Measurements from ENCODE around the gene FAM174B. TPM values are rescaled to one million over a fixed set of nuclear protein-coding genes. Genes with fewer than 3 reads are reported as not detected.
A peak's percentile ranks its signal among the peaks of the same experiment; 100 is the strongest.

Gene FAM174B
- total and polyA plus RNA-seq, 5 donors from 2014 or later = 4.1 to 15.1 (median 11.3) TPM

DNA sequence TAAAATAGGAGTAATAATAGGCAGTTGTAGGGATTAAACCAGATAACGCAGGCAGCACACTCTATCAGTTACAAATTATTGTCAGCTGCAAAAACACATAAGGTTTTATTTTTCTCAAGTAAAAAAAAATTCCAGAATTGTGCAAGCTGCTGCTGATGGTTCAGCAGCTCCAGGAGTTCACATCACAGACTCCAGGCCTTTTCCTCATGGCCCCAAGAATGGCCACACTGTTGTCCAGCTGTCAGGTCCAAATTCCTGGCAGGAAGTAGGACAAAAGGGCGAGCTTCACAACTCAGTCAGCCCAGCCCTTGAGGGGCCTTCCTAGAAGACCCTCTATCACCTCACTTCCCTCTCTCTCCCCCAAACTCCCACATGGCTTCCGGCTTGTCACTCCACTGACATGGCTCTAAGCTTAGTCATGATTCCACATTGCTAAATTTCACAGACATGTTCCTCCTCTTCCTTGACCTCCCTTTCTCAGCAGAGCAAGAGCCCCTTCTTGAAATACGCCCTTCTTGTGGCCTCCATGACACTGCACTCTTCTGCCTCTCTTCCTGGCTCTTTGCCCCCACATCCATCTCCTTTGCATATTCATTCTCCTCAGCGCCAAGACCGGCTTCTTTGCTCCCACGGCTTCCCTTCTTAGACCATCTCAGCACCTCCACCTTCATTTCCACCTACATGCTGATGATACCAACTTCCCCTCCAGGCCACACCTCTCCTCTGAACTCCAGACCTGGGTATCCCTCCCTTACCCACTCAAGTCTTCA, 27.4 kb upstream of the FAM174B start:
- no peak for DNase-seq
- H3K4me1 Mint-ChIP-seq = no peaks in the 10 kb centered on the region
- peaks cover 0 to 3% (median 0%) of the 10 kb centered on the region in 7 donors for H3K9me3 Mint-ChIP-seq
- H3K36me3 ChIP-seq (ENCODE audit: control insufficient read depth, insufficient read depth, low read length) = no peaks in the 10 kb centered on the region
- no peak overlapping the region for H3K4me3 ChIP-seq (ENCODE audit: low read depth, low read length)
- H3K4me3 Mint-ChIP-seq = no peak overlapping the region
- H3K27ac ChIP-seq (ENCODE audit: insufficient read depth, low read length, poor library complexity, severe bottlenecking) = no peak overlapping the region
- H3K27me3 Mint-ChIP-seq = peaks cover 10% of the 10 kb centered on the region
- H3K27ac Mint-ChIP-seq = peak overlapping the region in 1 of 3 donors; percentile 61
- peaks cover 3% of the 10 kb centered on the region for H3K27me3 ChIP-seq (ENCODE audit: control insufficient read depth, insufficient read depth, low read length)
- ATAC-seq (ENCODE audit: low read depth in 2 of 2) = no peak
- no peaks in the 10 kb centered on the region for H3K4me1 ChIP-seq (ENCODE audit: control insufficient read depth, insufficient read depth, low read length, poor library complexity, severe bottlenecking)
- H3K36me3 Mint-ChIP-seq = no peaks in the 10 kb centered on the region
- peaks cover 0 to 4% of the 10 kb centered on the region in 2 experiments for H3K9me3 ChIP-seq (ENCODE audit: control insufficient read depth in 2 of 2, low read length in 2 of 2)

DNA sequence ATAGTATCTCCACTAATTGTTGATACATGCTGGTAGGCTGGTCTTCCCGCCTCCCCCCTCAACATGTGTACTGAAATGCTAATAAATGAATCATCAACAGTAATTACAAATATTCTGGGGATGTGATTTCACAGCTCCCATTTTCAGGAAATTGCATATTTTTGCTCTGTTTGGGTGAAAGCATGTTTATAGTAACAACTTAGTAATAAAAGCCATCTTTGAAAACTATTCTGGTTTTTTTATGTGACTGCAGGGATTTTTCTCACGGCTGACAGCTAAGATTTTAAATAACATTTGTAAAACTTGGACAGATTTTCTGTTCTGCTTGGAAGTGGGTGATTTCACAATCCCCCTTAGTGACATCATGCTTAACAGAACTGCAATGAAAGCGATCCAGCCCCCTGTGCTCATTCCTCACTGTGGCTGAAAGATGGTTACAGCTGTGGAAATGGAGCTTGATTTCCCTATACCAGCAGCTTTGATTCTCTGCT, 25.6 kb upstream of the FAM174B start:
- no peak overlapping the region for H3K27ac ChIP-seq (ENCODE audit: insufficient read depth, low read length, poor library complexity, severe bottlenecking)
- DNase-seq = no peak
- no peak overlapping the region for H3K27ac Mint-ChIP-seq
- H3K36me3 Mint-ChIP-seq = no peaks in the 10 kb centered on the region
- H3K27me3 Mint-ChIP-seq = peaks cover 13% of the 10 kb centered on the region
- no peak overlapping the region for H3K4me3 Mint-ChIP-seq
- no peaks in the 10 kb centered on the region for H3K9me3 ChIP-seq (ENCODE audit: control insufficient read depth in 2 of 2, low read length in 2 of 2)
- H3K4me1 Mint-ChIP-seq = no peaks in the 10 kb centered on the region
- H3K9me3 Mint-ChIP-seq = no peaks in the 10 kb centered on the region
- no peaks in the 10 kb centered on the region for H3K36me3 ChIP-seq (ENCODE audit: control insufficient read depth, insufficient read depth, low read length)
- H3K4me1 ChIP-seq (ENCODE audit: control insufficient read depth, insufficient read depth, low read length, poor library complexity, severe bottlenecking) = no peaks in the 10 kb centered on the region
- ATAC-seq (ENCODE audit: low read depth in 2 of 2) = no peak
- peaks cover 4% of the 10 kb centered on the region for H3K27me3 ChIP-seq (ENCODE audit: control insufficient read depth, insufficient read depth, low read length)
- no peak overlapping the region for H3K4me3 ChIP-seq (ENCODE audit: low read depth, low read length)

DNA sequence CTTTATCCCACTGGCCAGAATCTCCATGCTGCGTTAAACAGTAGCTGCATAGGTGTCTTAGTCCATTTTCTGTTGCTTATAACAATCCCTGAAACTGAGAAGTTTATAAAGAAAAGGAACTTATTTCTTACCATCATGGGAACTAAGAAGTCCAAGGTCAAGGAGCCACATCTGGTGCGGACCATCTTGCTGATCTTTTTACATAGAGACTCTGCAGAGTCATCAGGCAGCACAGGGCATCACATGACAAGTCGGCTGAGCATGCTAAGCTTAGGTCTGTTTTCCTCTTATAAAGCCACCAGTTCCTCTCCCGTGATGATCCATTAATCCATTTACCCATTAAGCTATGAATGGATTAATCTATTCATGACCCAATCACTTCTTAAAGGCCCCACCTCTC, 22.4 kb upstream of the FAM174B start:
- Mint-ChIP-seq H3K4me1 (no peaks in the 10 kb centered on the region), H3K36me3 (no peaks in the 10 kb centered on the region), H3K27ac (no peak overlapping the region), H3K27me3 (peaks cover 9% of the 10 kb centered on the region), H3K9me3 (peaks cover 0 to 1% (median 0%) of the 10 kb centered on the region in 7 donors), H3K4me3 (no peak overlapping the region)
- H3K4me1 ChIP-seq (ENCODE audit: control insufficient read depth, insufficient read depth, low read length, poor library complexity, severe bottlenecking) = no peaks in the 10 kb centered on the region
- H3K36me3 ChIP-seq (ENCODE audit: control insufficient read depth, insufficient read depth, low read length) = no peaks in the 10 kb centered on the region
- no peak overlapping the region for H3K4me3 ChIP-seq (ENCODE audit: low read depth, low read length)
- no peak for DNase-seq
- no peaks in the 10 kb centered on the region for H3K9me3 ChIP-seq (ENCODE audit: control insufficient read depth in 2 of 2, low read length in 2 of 2)
- peaks cover 4% of the 10 kb centered on the region for H3K27me3 ChIP-seq (ENCODE audit: control insufficient read depth, insufficient read depth, low read length)
- no peak overlapping the region for H3K27ac ChIP-seq (ENCODE audit: insufficient read depth, low read length, poor library complexity, severe bottlenecking)
- ATAC-seq (ENCODE audit: low read depth in 2 of 2) = no peak

DNA sequence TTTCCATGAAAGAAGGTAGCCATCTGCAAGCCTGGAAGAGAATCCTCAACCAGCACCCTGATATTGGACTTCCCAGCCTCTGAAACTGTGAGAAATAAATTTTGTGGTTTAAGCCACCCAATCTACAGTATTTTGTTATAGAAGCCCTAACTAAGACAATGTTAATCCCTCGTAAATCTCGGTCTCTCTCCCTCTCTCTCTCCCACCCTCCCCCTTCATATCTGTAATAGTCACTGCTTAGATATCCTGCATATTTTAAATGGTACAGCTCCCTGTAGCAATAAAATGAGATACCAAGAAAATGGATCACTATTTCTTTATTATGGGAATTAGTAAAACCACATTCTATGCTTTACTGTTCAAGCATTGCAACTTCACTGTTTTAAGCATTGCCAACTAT, 21.0 kb upstream of the FAM174B start:
- Histone ChIP-seq H3K36me3 (ENCODE audit: control insufficient read depth, insufficient read depth, low read length) (no peaks in the 10 kb centered on the region), H3K27me3 (ENCODE audit: control insufficient read depth, insufficient read depth, low read length) (peaks cover 4% of the 10 kb centered on the region), H3K27ac (ENCODE audit: insufficient read depth, low read length, poor library complexity, severe bottlenecking) (no peak overlapping the region), H3K4me3 (ENCODE audit: low read depth, low read length) (no peak overlapping the region), H3K4me1 (ENCODE audit: control insufficient read depth, insufficient read depth, low read length, poor library complexity, severe bottlenecking) (no peaks in the 10 kb centered on the region), H3K9me3 (ENCODE audit: control insufficient read depth in 2 of 2, low read length in 2 of 2) (no peaks in the 10 kb centered on the region)
- ATAC-seq (ENCODE audit: low read depth in 2 of 2) = no peak
- Mint-ChIP-seq H3K4me3 (no peak overlapping the region), H3K4me1 (no peaks in the 10 kb centered on the region), H3K27me3 (peaks cover 9% of the 10 kb centered on the region), H3K27ac (no peak overlapping the region), H3K36me3 (no peaks in the 10 kb centered on the region), H3K9me3 (peaks cover 0 to 1% (median 0%) of the 10 kb centered on the region in 7 donors)
- DNase-seq = no peak

DNA sequence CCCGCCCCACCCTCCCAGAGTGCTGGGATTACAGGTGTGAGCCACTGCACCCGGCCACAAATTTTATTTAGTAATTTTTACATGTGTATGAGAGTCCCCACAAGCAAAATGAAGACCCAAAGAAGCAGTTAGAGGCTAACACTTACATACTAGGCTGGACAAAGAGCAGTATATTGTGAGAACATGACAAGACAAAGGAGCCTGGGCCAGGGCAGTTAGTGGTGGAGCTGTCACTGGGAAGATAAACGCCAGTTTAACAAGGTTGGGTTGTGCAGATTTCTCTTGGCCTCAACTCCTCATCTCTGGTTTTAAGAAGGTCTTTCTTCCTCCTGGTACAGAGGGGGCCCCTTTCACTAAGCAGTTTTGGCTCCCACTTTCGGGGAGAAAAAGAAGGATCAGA, 19.9 kb upstream of the FAM174B start:
- Mint-ChIP-seq H3K36me3 (no peaks in the 10 kb centered on the region), H3K4me1 (no peaks in the 10 kb centered on the region), H3K27me3 (peaks cover 9% of the 10 kb centered on the region), H3K4me3 (no peak overlapping the region), H3K9me3 (peaks cover 0 to 1% (median 0%) of the 10 kb centered on the region in 7 donors), H3K27ac (no peak overlapping the region)
- no peak for DNase-seq
- Histone ChIP-seq H3K4me3 (ENCODE audit: low read depth, low read length) (no peak overlapping the region), H3K36me3 (ENCODE audit: control insufficient read depth, insufficient read depth, low read length) (no peaks in the 10 kb centered on the region), H3K9me3 (ENCODE audit: control insufficient read depth in 2 of 2, low read length in 2 of 2) (no peaks in the 10 kb centered on the region), H3K27me3 (ENCODE audit: control insufficient read depth, insufficient read depth, low read length) (peaks cover 4% of the 10 kb centered on the region), H3K4me1 (ENCODE audit: control insufficient read depth, insufficient read depth, low read length, poor library complexity, severe bottlenecking) (no peaks in the 10 kb centered on the region), H3K27ac (ENCODE audit: insufficient read depth, low read length, poor library complexity, severe bottlenecking) (no peak overlapping the region)
- ATAC-seq (ENCODE audit: low read depth in 2 of 2) = no peak

DNA sequence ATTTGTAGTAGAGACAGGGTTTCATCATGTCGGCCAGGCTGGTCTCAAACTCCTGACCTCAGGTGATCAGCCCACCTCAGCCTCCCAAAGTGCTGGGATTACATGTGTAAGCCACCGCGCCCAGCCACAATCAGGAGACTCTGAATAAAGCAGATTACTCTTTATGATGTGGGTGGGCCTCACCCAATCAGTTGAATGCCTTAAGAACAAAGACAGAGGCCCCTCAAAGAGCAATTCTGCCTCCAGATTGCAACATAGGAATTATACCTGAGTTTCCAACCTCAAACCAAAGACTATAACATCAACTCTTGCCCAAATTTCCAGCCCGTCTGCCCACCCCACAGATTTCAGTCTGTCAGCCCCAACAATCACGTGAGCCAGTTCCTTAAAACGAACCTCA, 18.8 kb upstream of the FAM174B start:
- H3K27ac ChIP-seq (ENCODE audit: insufficient read depth, low read length, poor library complexity, severe bottlenecking) = no peak overlapping the region
- Mint-ChIP-seq H3K27me3 (peaks cover 9% of the 10 kb centered on the region), H3K27ac (no peak overlapping the region), H3K9me3 (peaks cover 0 to 1% (median 0%) of the 10 kb centered on the region in 7 donors), H3K36me3 (no peaks in the 10 kb centered on the region), H3K4me1 (no peaks in the 10 kb centered on the region), H3K4me3 (no peak overlapping the region)
- DNase-seq = no peak
- ATAC-seq (ENCODE audit: low read depth in 2 of 2) = no peak
- H3K36me3 ChIP-seq (ENCODE audit: control insufficient read depth, insufficient read depth, low read length) = no peaks in the 10 kb centered on the region
- H3K27me3 ChIP-seq (ENCODE audit: control insufficient read depth, insufficient read depth, low read length) = peaks cover 4% of the 10 kb centered on the region
- no peak overlapping the region for H3K4me3 ChIP-seq (ENCODE audit: low read depth, low read length)
- no peaks in the 10 kb centered on the region for H3K9me3 ChIP-seq (ENCODE audit: control insufficient read depth in 2 of 2, low read length in 2 of 2)
- no peaks in the 10 kb centered on the region for H3K4me1 ChIP-seq (ENCODE audit: control insufficient read depth, insufficient read depth, low read length, poor library complexity, severe bottlenecking)

DNA sequence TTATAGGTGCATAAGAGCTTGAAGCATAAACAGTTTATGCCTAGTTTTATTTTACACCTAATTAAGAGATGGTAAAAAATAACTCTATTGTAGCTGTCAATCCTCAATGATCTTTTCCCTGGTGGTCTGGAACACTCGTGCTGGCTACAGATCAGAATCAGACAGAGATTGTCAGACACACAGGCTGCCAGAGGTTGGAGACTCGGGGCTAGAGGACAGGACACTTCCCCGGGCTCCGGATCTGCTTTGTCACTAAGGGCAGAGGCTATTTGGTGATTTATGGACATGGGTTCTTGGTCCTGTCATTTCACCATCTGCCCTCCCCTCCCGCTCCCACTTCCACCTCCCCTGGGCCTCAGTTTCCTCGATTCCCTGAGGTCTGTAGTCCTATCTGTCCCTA, 16.5 kb upstream of the FAM174B start:
- Histone ChIP-seq H3K4me1 (ENCODE audit: control insufficient read depth, insufficient read depth, low read length, poor library complexity, severe bottlenecking) (no peaks in the 10 kb centered on the region), H3K36me3 (ENCODE audit: control insufficient read depth, insufficient read depth, low read length) (no peaks in the 10 kb centered on the region), H3K9me3 (ENCODE audit: control insufficient read depth in 2 of 2, low read length in 2 of 2) (no peaks in the 10 kb centered on the region), H3K27me3 (ENCODE audit: control insufficient read depth, insufficient read depth, low read length) (no peaks in the 10 kb centered on the region), H3K27ac (ENCODE audit: insufficient read depth, low read length, poor library complexity, severe bottlenecking) (no peak overlapping the region), H3K4me3 (ENCODE audit: low read depth, low read length) (no peak overlapping the region)
- no peaks in the 10 kb centered on the region for H3K36me3 Mint-ChIP-seq
- ATAC-seq (ENCODE audit: low read depth in 2 of 2) (no peak), DNase-seq (no peak)
- H3K27ac Mint-ChIP-seq = no peak overlapping the region
- H3K4me1 Mint-ChIP-seq = no peaks in the 10 kb centered on the region
- H3K9me3 Mint-ChIP-seq = peaks cover 0 to 3% (median 0%) of the 10 kb centered on the region in 7 donors
- no peak overlapping the region for H3K4me3 Mint-ChIP-seq
- peaks cover 9% of the 10 kb centered on the region for H3K27me3 Mint-ChIP-seq

DNA sequence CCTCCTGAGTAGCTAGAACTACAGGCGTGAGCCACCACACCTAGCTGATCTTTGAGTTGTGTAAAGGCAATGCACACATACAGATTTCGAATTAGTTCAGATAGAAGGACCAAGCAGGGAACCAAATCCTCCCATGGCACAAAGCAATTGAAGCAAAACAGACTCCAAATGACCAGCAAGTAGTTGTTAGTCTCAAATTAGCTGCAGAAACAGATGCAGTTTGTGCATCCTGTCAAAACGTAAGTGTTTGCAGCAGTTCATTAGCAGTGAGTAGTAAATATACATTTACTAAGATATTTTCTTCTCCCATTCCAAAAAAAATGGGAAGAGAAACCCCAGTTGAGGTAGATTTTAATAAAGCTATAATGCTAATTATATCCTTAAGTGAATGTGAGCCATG, 15.8 kb upstream of the FAM174B start:
- peaks cover 0 to 3% (median 0%) of the 10 kb centered on the region in 7 donors for H3K9me3 Mint-ChIP-seq
- ATAC-seq (ENCODE audit: low read depth in 2 of 2) = no peak

More for the DNA sequence above, 15.8 kb upstream of the FAM174B start:
- Histone ChIP-seq H3K4me3 (ENCODE audit: low read depth, low read length) (no peak overlapping the region), H3K4me1 (ENCODE audit: control insufficient read depth, insufficient read depth, low read length, poor library complexity, severe bottlenecking) (no peaks in the 10 kb centered on the region), H3K27me3 (ENCODE audit: control insufficient read depth, insufficient read depth, low read length) (no peaks in the 10 kb centered on the region), H3K27ac (ENCODE audit: insufficient read depth, low read length, poor library complexity, severe bottlenecking) (no peak overlapping the region), H3K36me3 (ENCODE audit: control insufficient read depth, insufficient read depth, low read length) (no peaks in the 10 kb centered on the region), H3K9me3 (ENCODE audit: control insufficient read depth in 2 of 2, low read length in 2 of 2) (no peaks in the 10 kb centered on the region)
- no peak for DNase-seq
- Mint-ChIP-seq H3K27me3 (peaks cover 8% of the 10 kb centered on the region), H3K36me3 (no peaks in the 10 kb centered on the region), H3K4me1 (no peaks in the 10 kb centered on the region), H3K4me3 (no peak overlapping the region), H3K27ac (no peak overlapping the region)

Data from CD4-positive, CD25-positive, alpha-beta regulatory T cell (primary cell).